Posterior vena cava (tissue), 2 donors: ENCODE data around the gene TMPRSS12. TPM values are rescaled to one million over a fixed set of nuclear protein-coding genes. Genes with fewer than 3 reads are reported as not detected.
"Not testable (repeated sequence)": the region's sequence is repeated elsewhere in the genome, so short reads cannot be mapped to it uniquely, and the experiment has no call there.

ENCODE experiments used
- DNase-seq: peaks from one replicate; pipeline ENCODE4 v3.0.0-alpha.2; 2020; ENCODE audit warnings: low spot score
- intact Hi-C, 2 donors: fragments of 100-400 bp; cut with DNase I; formaldehyde crosslinking; loops; one replicate each; pipeline versions ENCODE4 v1.14.1 to v1.14.2; 2022 to 2023
- total RNA-seq, 2 donors: library from RNA; stranded (reverse); fragmentation: NEBNext Ultra II Directional; extraction: Animal tissue kit (Norgen Biotek cat#: 25700); gene quantifications; one replicate each; pipeline ENCODE4 v1.2.1, GENCODE V29; 2021
- donor health status: DM: yes; HTN: yes; CAD: no.
- donor health status: DM: yes; HTN: yes; CAD: no.

The TMPRSS12 gene
- total RNA-seq, 2 donors from 2014 or later, result not detected

GRCh38 chr12:50923361-50924130 is 80.8 kb downstream of the TMPRSS12 start:
- no peak for DNase-seq
- intact Hi-C loops, result no loop called here

GRCh38 chr12:50924131-50924438 is 81.4 kb downstream of the TMPRSS12 start:
- intact Hi-C loops, result no loop called here
- no peak for DNase-seq

- intact Hi-C loops, result no loop called here
- peak; percentile 95 for DNase-seq
These were observed 82.0 kb downstream of the TMPRSS12 start for GRCh38 chr12:50924439-50925341.

- no peak for DNase-seq
- intact Hi-C loops, result no loop called here
These were observed 82.6 kb downstream of the TMPRSS12 start for GRCh38 chr12:50925342-50925651.

- no peak for DNase-seq
- intact Hi-C loops, result no loop called here
These were observed 83.2 kb downstream of the TMPRSS12 start for GRCh38 chr12:50925920-50926319.

- intact Hi-C loops, result no loop called here
- DNase-seq, result no peak
These were observed 83.7 kb downstream of the TMPRSS12 start for GRCh38 chr12:50926415-50926814.

GRCh38 chr12:50926932-50927331 is 84.2 kb downstream of the TMPRSS12 start:
- intact Hi-C loops, DNase-seq: not testable (repeated sequence)

- intact Hi-C loops, result no loop called here
- DNase-seq, result no peak
These were observed 84.6 kb downstream of the TMPRSS12 start for GRCh38 chr12:50927356-50927755.

- intact Hi-C loops, result no loop called here
- DNase-seq, result no peak
These were observed 85.1 kb downstream of the TMPRSS12 start for GRCh38 chr12:50927766-50928224.

GRCh38 chr12:50928392-50928791 is 85.7 kb downstream of the TMPRSS12 start:
- intact Hi-C loops, result no loop called here
- no peak for DNase-seq

- intact Hi-C loops, result no loop called here
- no peak for DNase-seq
These were observed 87.1 kb downstream of the TMPRSS12 start for GRCh38 chr12:50929831-50930230.

- intact Hi-C loops, DNase-seq: not testable (repeated sequence)
These were observed 87.8 kb downstream of the TMPRSS12 start for GRCh38 chr12:50930477-50930876.

- intact Hi-C loops, result no loop called here
- DNase-seq, result no peak
These were observed 90.1 kb downstream of the TMPRSS12 start for GRCh38 chr12:50932787-50933280.

- no peak for DNase-seq
- intact Hi-C loops, result no loop called here
These were observed 90.9 kb downstream of the TMPRSS12 start for GRCh38 chr12:50933459-50934124.

GRCh38 chr12:50934371-50934851 is 91.7 kb downstream of the TMPRSS12 start:
- no peak for DNase-seq
- intact Hi-C loops, result no loop called here

GRCh38 chr12:50934981-50935807 is 92.5 kb downstream of the TMPRSS12 start:
- DNase-seq, result no peak
- intact Hi-C loops, result loop anchor here in 1 of 2 donors (5.0 kb wide), 1 partner anchor 47 kb away; no protein-coding TSS in a partner anchor

GRCh38 chr12:50936821-50937530 is 94.2 kb downstream of the TMPRSS12 start:
- no peak for DNase-seq
- intact Hi-C loops, result loop anchor here in 1 of 2 donors (5.0 kb wide), 1 partner anchor 45 kb away; no protein-coding TSS in a partner anchor
